Measurements from ENCODE around the gene SSR4. TPM values are rescaled to one million over a fixed set of nuclear protein-coding genes. Genes with fewer than 3 reads are reported as not detected.
A peak's percentile ranks its signal among the peaks of the same experiment; 100 is the strongest.

The SSR4 gene
- total RNA-seq, 1 experiment from 2014 or later = 179 TPM

GRCh38 chrX:153778684-153779101 lies 15.8 kb upstream of the SSR4 start:
- Histone ChIP-seq H2BK15ac (ENCODE audit: low read depth, low read length) (no peak overlapping the region), H3K14ac (ENCODE audit: insufficient read depth, low read length) (no peak overlapping the region), H3K27me3 (ENCODE audit: insufficient read depth, low read length) (no peaks in the 10 kb centered on the region), H2BK20ac (ENCODE audit: low read depth, low read length, poor library complexity, severe bottlenecking) (no peak overlapping the region), H4K91ac (ENCODE audit: insufficient read length, low read depth, low read length) (no peak overlapping the region), H3K23me2 (ENCODE audit: insufficient read length, low read depth, low read length, poor library complexity, severe bottlenecking) (no peaks in the 10 kb centered on the region), H3K23ac (ENCODE audit: insufficient read length, low read depth, low read length) (no peak overlapping the region), H3K9ac (ENCODE audit: extremely low read depth, insufficient read length, low read length) (no peak overlapping the region), H3K9me3 (ENCODE audit: control insufficient read depth, low read depth, low read length) (no peaks in the 10 kb centered on the region), H2AFZ (ENCODE audit: low read length) (no peak overlapping the region), H2BK5ac (ENCODE audit: insufficient read length, low read length) (no peak overlapping the region), H3K79me1 (ENCODE audit: insufficient read depth, low read depth, low read length, poor library complexity, severe bottlenecking) (no peaks in the 10 kb centered on the region), H3K4me1 (ENCODE audit: insufficient read depth, low read length) (no peaks in the 10 kb centered on the region), H3K4me2 (ENCODE audit: insufficient read depth, insufficient read length, low read length) (no peak overlapping the region), H3K79me2 (ENCODE audit: insufficient read depth, low read length) (no peaks in the 10 kb centered on the region), H2BK120ac (ENCODE audit: low read depth, low read length, poor library complexity, severe bottlenecking) (no peak overlapping the region), H3T11ph (ENCODE audit: low read length) (no peak overlapping the region), H2BK12ac (ENCODE audit: insufficient read length, low read depth, low read length) (no peak overlapping the region), H3K4ac (ENCODE audit: low read depth, low read length) (no peak overlapping the region), H3K56ac (ENCODE audit: insufficient read length, low read depth, low read length) (no peak overlapping the region), H4K8ac (replicated peaks; ENCODE audit: insufficient read length, low read depth, low read length) (no peak overlapping the region), H3K18ac (ENCODE audit: insufficient read length, low read depth, low read length) (no peak overlapping the region), H2AK5ac (ENCODE audit: insufficient read length, low read length) (no peak overlapping the region), H4K5ac (ENCODE audit: insufficient read length, low read depth, low read length) (no peak overlapping the region), H3K27ac (ENCODE audit: insufficient read length, low read depth, low read length) (no peak overlapping the region), H4K20me1 (ENCODE audit: control insufficient read depth, insufficient read depth, insufficient read length) (no peaks in the 10 kb centered on the region)
- Mint-ChIP-seq H3K27me3 (ENCODE audit: low read depth) (peaks cover 2% of the 10 kb centered on the region; the same call in 1 of the 2 replicates), H3K27ac (no peak overlapping the region), H3K9me3 (peaks cover 30 to 50% of the 10 kb centered on the region in 2 experiments), H3K4me1 (peaks cover 4 to 8% of the 10 kb centered on the region in 2 experiments), H3K36me3 (ENCODE audit: insufficient read depth in 1 of 3, low read depth in 3 of 3) (peaks cover 0 to 9% (median 3%) of the 10 kb centered on the region in 3 experiments; a peak in 5 of 7 replicates), H3K4me3 (no peak overlapping the region)
- TF ChIP-seq, protein P1, sequence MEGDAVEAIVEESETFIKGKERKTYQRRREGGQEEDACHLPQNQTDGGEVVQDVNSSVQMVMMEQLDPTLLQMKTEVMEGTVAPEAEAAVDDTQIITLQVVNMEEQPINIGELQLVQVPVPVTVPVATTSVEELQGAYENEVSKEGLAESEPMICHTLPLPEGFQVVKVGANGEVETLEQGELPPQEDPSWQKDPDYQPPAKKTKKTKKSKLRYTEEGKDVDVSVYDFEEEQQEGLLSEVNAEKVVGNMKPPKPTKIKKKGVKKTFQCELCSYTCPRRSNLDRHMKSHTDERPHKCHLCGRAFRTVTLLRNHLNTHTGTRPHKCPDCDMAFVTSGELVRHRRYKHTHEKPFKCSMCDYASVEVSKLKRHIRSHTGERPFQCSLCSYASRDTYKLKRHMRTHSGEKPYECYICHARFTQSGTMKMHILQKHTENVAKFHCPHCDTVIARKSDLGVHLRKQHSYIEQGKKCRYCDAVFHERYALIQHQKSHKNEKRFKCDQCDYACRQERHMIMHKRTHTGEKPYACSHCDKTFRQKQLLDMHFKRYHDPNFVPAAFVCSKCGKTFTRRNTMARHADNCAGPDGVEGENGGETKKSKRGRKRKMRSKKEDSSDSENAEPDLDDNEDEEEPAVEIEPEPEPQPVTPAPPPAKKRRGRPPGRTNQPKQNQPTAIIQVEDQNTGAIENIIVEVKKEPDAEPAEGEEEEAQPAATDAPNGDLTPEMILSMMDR (conservative IDR thresholded peaks at IDR 0.05) = peak; percentile 49; the same call in 2 of the 3 replicates
- WGBS (ENCODE audit: extremely low coverage, insufficient read length, low lambda C conversion rate) = no CpG with 5 or more reads among the region's 16 CpGs
- DNase-seq = no peak

Data from H9 (cell line).